ENCODE results near the gene ZNF311. TPM values are rescaled to one million over a fixed set of nuclear protein-coding genes. Genes with fewer than 3 reads are reported as not detected.

The ZNF311 gene
- total and polyA plus RNA-seq, 9 of the 15 experiments (the other 6 are each of a cell fraction or from before 2014, with no cell fraction given), result 5.1 to 10.0 (median 7.5) TPM

GRCh38 chr6:28953039-28953584, 52.0 kb downstream of the ZNF311 start (continued):
- TF ChIP-seq SIRT6 (IDR thresholded peaks at IDR 0.05; ENCODE audit: low read depth, low read length) (no peak), SREBF1 (IDR thresholded peaks at IDR 0.05; ENCODE audit: borderline replicate concordance, low read depth, low read length) (peak; percentile 70; the same call in 1 of the 2 replicates), ZKSCAN1 (IDR thresholded peaks at IDR 0.05; ENCODE audit: low read depth, low read length) (peak; percentile 52; the same call in 1 of the 2 replicates), CCAR2 (IDR thresholded peaks at IDR 0.05; ENCODE audit: low read depth, low read length) (no peak), RHOXF2B (CRISPR knock-in tag; conservative IDR thresholded peaks at IDR 0.05) (no peak), ZMIZ1 (IDR thresholded peaks at IDR 0.05; ENCODE audit: low read depth in 2 of 2, low read length in 2 of 2) (no peak), HDAC2 (IDR thresholded peaks at IDR 0.05) (peak; percentile 19; the same call in 1 of the 2 replicates), GTF2A2 (tag; IDR thresholded peaks at IDR 0.05) (no peak), MED1 (CRISPR knock-in tag; IDR thresholded peaks at IDR 0.05; ENCODE audit: borderline replicate concordance) (no peak), SFPQ (IDR thresholded peaks at IDR 0.05; ENCODE audit: low read depth, low read length) (no peak), GTF2B (IDR thresholded peaks at IDR 0.05; ENCODE audit: extremely low read depth, insufficient read length) (no peak), ZNF589 (CRISPR knock-in tag; IDR thresholded peaks at IDR 0.05; ENCODE audit: low read depth) (no peak), YY1 (IDR thresholded peaks at IDR 0.05; ENCODE audit: borderline replicate concordance in 1 of 3, control insufficient read depth in 1 of 3, extremely low read depth in 1 of 3, insufficient read depth in 3 of 3, insufficient read length in 1 of 3, insufficient replicate concordance in 2 of 3, low read depth in 1 of 3, low read length in 2 of 3) (peak; percentile 26 to 90 (median 86)), ZNF12 (CRISPR knock-in tag; IDR thresholded peaks at IDR 0.05) (no peak), PRDM10 (IDR thresholded peaks at IDR 0.05; ENCODE audit: partially characterized antibody) (no peak), PHB (CRISPR knock-in tag; IDR thresholded peaks at IDR 0.05) (no peak), HOXB6 (CRISPR knock-in tag; IDR thresholded peaks at IDR 0.05; ENCODE audit: borderline replicate concordance) (peak; percentile 13; the same call in 1 of the 2 replicates)
